Stimulated activated CD8-positive, alpha-beta memory T cell treated with anti-CD3 and anti-CD28 coated beads, Interleukin-12 subunit alpha, Interleukin-12 subunit beta, amount 100 ng/mL, for 24 hours (primary cell): ENCODE results near the gene TAS2R1.

Experiments used
- DNase-seq: peaks from one replicate; pipeline ENCODE4 v3.0.0-alpha.2; 2020; ENCODE audit errors: extremely low read depth

Gene TAS2R1, protein sequence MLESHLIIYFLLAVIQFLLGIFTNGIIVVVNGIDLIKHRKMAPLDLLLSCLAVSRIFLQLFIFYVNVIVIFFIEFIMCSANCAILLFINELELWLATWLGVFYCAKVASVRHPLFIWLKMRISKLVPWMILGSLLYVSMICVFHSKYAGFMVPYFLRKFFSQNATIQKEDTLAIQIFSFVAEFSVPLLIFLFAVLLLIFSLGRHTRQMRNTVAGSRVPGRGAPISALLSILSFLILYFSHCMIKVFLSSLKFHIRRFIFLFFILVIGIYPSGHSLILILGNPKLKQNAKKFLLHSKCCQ

GRCh38 chr5:9630251-9630650 lies at the start of gene TAS2R1:
TAS2R1 (minus strand) TSS chr5:9630351; CDS start chr5:9630032, 319 bp downstream.
- DNase-seq = no peak

- no peak for DNase-seq
Measured at GRCh38 chr5:9670371-9670770, 40.2 kb upstream of the TAS2R1 start.

GRCh38 chr5:9667906-9668305 lies 37.8 kb upstream of the TAS2R1 start:
- DNase-seq = no peak

DNA sequence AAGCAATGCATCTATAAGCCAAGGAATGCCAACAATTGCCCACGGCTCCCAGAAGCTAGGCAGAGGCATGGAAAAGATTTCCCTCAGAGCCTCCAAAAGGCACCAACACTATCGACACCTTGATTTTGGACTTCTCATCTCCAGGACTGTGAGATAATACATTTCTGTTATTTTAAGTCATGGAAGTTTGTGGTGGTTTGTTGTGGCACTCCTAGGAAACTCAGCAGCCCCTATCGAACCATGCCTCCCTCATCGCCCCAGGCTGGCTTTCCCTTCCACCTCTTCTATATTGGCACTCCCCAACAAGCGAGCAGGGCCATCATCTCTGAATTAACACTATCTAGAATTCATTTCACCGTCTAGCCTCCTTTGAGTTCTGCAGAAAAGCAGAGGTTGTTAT lies 33.7 kb upstream of the TAS2R1 start:
- no peak for DNase-seq

DNA sequence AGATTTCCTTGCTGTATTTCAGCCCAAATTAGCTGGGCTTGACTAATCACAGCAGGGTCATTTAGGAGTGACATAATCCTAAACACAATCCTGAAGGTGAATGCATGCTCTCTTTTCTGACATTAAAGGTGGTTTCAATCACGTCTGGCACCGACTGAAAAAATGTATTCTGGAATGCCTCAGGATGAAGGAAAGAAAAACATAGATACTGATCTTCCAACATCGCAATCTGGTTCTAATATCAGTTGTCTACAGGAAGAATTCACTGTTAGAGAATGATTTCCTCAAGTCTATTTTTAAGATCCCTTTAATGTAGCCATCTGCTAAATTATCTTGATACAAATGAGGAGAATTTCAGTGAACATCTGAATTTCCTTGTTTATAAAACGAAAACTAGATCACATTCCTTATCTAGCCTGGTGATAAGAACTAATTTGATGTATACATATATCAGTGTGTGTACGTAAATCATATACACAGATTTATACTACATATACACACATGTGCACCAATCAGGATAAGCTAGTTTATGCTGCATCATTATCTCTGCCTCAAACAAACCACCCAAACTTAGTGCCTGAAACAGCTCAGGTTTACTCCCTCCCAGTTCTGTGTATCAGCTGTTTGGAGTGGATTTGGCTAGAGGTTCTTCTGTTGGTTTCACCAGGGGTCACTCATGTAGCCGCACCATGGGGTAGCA lies 31.3 kb upstream of the TAS2R1 start:
- no peak for DNase-seq

GRCh38 chr5:9658706-9659105 lies 28.6 kb upstream of the TAS2R1 start:
- no peak for DNase-seq

- no peak for DNase-seq
Measured at GRCh38 chr5:9657819-9658218, 27.7 kb upstream of the TAS2R1 start.

- DNase-seq = no peak
Measured at GRCh38 chr5:9655641-9656040, 25.5 kb upstream of the TAS2R1 start.

DNA sequence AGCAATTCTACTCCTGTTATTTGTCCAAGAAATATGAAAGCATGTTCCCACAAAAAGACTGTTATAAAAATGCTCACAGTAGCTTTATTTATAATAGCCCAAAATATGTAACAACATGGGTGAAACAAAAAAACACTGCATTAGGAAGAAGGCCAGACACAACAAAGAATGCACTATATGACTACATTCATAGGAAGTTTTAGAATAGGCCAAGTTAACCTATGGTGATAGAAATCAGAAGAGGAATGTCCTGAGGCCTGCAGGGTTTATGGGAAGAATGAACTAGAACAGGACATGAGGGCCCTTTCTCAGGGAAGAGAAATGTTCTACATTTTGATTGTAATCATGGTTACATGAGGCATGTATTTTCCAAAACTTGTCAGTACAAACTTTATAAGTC lies 24.7 kb upstream of the TAS2R1 start:
- DNase-seq = no peak

GRCh38 chr5:9653811-9654210 lies 23.7 kb upstream of the TAS2R1 start:
- DNase-seq = no peak

DNA sequence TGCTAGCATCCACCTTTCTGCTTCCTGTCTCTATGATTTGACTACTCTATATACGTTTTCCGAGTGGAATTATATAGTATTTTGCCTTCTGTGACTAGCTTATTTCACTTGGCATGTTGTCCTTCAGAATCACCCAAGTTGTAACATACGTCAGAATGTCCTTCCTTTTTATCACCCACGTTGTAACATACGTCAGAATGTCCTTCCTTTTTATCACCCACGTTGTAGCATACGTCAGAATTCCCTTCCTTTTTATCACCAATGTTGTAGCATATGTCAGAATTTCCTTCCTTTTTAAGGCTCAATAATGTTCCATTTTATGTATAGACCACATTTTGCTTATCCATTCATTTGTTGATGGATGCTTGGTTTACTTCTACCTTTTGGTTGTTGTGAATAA lies 22.9 kb upstream of the TAS2R1 start:
- DNase-seq = no peak

- DNase-seq = no peak
Measured at GRCh38 chr5:9652295-9652694, 22.1 kb upstream of the TAS2R1 start.

DNA sequence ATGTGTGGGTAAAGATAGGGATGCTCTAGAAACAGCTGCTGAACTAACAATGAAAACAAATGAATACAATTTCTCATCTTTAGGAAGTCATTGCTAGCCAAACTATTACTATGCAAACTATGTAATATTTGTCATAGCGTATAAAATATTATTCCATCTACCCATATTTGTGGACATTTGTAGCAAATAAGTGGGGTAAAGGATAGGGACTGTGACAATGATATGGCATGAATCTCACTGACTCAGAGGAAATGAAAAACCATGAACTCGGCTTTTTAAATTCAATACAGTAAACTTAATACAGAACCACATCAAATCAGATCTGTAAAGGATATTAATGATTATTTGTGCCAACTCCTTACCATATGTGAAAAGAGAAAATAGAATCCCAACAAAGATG lies 16.7 kb upstream of the TAS2R1 start:
- no peak for DNase-seq

DNA sequence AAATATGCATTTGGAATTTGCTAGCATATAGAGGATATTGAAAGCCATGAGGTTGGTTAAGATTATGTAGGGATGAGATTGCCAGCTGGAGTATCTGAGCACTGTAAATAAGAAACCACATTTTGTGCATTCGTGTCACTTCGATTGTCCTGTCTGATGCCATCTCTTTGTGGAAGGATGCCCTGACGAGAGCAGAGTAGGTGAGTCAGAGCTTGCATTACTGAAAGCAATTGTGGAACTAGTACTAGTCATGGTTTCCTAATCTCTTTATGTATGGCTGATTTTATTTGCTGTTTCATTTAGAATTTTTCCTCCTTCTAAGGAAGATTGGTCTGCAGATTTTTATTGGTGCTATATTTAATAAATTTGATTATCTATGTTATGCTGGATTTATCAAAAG lies 14.5 kb upstream of the TAS2R1 start:
- DNase-seq = no peak

GRCh38 chr5:9642621-9643020 lies 12.5 kb upstream of the TAS2R1 start:
- DNase-seq = no peak

DNA sequence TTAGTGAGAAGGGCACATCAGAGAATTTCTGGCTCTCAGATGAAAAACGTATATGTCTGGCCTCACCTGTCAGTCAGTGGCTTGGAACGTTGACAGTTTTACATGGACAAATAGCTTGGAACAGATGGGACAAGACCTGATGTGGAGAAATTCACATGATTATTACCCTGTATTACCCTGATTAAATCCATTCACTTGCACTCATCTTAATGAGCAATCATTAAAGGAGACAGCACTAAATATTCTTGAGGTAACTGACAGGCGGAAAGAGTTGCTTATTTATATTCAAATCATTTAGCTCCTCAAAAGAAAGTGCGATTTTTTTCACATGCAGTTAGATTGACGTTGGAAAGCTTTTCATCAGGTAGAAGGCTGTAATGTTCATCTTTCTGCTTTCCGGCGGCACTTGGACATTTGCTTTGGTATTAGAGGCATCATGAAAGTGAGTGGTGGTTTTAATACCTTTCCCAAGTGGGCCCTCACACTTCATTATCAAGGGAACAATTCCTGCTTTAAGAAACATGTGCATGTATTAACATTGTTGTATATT lies 11.7 kb upstream of the TAS2R1 start:
- DNase-seq = no peak

GRCh38 chr5:9632495-9632894 lies 2.3 kb upstream of the TAS2R1 start:
- DNase-seq = no peak

DNA sequence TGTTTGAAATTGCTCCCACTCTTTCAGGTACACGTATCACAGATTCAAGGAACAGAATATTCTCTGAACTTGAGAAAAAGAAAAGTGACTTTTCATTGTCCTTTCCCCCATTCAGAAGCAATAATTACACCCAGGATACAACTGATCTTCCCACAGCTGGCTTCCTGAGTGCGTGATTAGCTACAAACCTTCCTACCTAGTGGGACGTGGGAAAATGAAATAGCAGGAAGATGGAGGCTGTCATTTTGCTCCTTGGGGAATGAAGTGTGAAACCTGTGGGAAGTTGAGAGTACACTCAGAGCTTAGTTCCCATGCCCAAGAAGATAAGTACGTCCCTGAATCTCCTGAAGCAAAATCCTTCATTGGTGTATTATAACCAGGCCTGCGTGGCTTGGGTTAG lies 2.6 kb downstream of the TAS2R1 start:
- DNase-seq = no peak

DNA sequence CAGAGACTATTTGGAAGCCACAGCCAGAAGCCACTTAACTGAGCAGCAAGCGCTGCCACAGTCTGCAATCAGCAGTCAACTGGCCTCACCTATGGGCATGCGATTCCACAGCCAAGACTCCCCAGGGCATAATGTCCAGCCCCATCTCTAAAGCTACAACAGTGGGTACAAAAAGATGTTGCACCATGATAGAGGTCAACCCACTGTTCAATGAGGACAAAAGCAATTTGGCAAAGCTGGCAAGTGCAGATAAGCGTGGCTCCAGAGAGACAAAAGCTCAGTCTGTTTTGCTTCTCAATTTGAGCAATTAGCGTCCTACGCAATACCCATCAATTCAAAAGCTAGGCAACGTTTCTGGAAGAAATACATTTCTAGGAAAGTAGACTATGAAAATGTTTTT lies 3.2 kb downstream of the TAS2R1 start:
- no peak for DNase-seq

- no peak for DNase-seq
Measured at GRCh38 chr5:9625731-9626130, 4.4 kb downstream of the TAS2R1 start.

GRCh38 chr5:9625286-9625685 lies 4.9 kb downstream of the TAS2R1 start:
- DNase-seq = no peak

- DNase-seq = no peak
Measured at GRCh38 chr5:9624196-9624947, 5.8 kb downstream of the TAS2R1 start.

DNA sequence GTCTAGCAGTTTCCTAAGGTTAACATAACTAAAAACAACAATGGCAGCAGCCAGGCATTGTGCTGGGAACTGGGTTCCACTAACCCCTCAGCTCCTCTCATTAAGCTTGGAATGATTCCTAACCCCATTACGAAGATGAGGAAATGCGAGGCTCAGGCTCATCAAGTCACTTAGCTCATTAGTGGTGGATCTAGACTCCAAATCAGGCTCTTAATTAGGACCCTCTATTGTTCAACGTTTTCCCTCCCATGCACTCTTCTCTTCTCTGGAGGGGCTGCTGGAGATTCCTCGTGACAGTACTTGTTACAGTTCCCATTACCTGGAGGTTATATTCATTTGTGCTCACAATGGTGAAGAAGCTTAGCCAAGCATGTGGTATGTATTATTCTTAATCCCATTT lies 6.5 kb downstream of the TAS2R1 start:
- no peak for DNase-seq
